Colonic mucosa (tissue), 4 donors: Measurements from ENCODE around the gene POU2F1. TPM values are rescaled to one million over a fixed set of nuclear protein-coding genes. Genes with fewer than 3 reads are reported as not detected.

Experiments used
- DNase-seq: peaks from one replicate; pipeline ENCODE4 v3.0.0-alpha.2; 2020
- H3K27ac ChIP-seq: fragments of 200-600 bp; one replicate; pipeline ENCODE4 v1.8.0; 2021
- H3K27me3 ChIP-seq: fragments of 200-600 bp; one replicate; pipeline ENCODE4 v1.8.0; 2021
- H3K36me3 ChIP-seq: fragments of 200-600 bp; one replicate; pipeline ENCODE4 v1.8.0; 2021
- H3K4me1 ChIP-seq: fragments of 200-600 bp; one replicate; pipeline ENCODE4 v1.8.0; 2021; ENCODE audit warnings: mild to moderate bottlenecking
- H3K4me3 ChIP-seq: fragments of 200-600 bp; one replicate; pipeline ENCODE4 v1.8.0; 2021
- H3K9ac ChIP-seq, 2 donors: one replicate each; pipeline ENCODE4 v1.7.0; 2013; ENCODE audit warnings: control low read depth in 2 of 2, low read depth in 2 of 2, low read length in 2 of 2
- H3K9me3 ChIP-seq: fragments of 200-600 bp; one replicate; pipeline ENCODE4 v1.8.0; 2021
- intact Hi-C: fragments of 100-400 bp; cut with DNase I; formaldehyde crosslinking; loops from one replicate; pipeline ENCODE4 v1.14.1; 2022
- total RNA-seq, 2 donors: library from RNA; stranded (reverse); fragmentation: NEBNext Ultra II Directional in 1 of 2; extraction: Animal tissue kit (Norgen Biotek cat#: 25700) in 1 of 2; gene quantifications; one replicate each; pipeline ENCODE4 v1.2.1, GENCODE V29; 2021
- TF ChIP-seq, protein P1 (sequence below): fragments of 200-600 bp; IDR thresholded peaks from one replicate; pipeline ENCODE4 v1.8.0; 2022; ENCODE audit warnings: antibody characterized with exemption, mild to moderate bottlenecking
- donor health status: healthy.
- donor health status: DM: no; HTN: no; CAD: no.
- donor health status: DM: no; HTN: no; CAD: no.

POU2F1 gene
- total RNA-seq, 2 donors from 2014 or later = 16.4 to 24.4 TPM

GRCh38 chr1:167246971-167247370 lies 26.3 kb downstream of the POU2F1 start:
- Histone ChIP-seq H3K4me1 (no peaks in the 10 kb centered on the region), H3K9me3 (no peaks in the 10 kb centered on the region), H3K27ac (no peak overlapping the region), H3K4me3 (no peak overlapping the region), H3K27me3 (no peaks in the 10 kb centered on the region), H3K9ac (no peak overlapping the region), H3K36me3 (no peaks in the 10 kb centered on the region)
- intact Hi-C loops = no loop called here
- DNase-seq = no peak
- TF ChIP-seq, protein P1, sequence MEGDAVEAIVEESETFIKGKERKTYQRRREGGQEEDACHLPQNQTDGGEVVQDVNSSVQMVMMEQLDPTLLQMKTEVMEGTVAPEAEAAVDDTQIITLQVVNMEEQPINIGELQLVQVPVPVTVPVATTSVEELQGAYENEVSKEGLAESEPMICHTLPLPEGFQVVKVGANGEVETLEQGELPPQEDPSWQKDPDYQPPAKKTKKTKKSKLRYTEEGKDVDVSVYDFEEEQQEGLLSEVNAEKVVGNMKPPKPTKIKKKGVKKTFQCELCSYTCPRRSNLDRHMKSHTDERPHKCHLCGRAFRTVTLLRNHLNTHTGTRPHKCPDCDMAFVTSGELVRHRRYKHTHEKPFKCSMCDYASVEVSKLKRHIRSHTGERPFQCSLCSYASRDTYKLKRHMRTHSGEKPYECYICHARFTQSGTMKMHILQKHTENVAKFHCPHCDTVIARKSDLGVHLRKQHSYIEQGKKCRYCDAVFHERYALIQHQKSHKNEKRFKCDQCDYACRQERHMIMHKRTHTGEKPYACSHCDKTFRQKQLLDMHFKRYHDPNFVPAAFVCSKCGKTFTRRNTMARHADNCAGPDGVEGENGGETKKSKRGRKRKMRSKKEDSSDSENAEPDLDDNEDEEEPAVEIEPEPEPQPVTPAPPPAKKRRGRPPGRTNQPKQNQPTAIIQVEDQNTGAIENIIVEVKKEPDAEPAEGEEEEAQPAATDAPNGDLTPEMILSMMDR = no peak

DNA sequence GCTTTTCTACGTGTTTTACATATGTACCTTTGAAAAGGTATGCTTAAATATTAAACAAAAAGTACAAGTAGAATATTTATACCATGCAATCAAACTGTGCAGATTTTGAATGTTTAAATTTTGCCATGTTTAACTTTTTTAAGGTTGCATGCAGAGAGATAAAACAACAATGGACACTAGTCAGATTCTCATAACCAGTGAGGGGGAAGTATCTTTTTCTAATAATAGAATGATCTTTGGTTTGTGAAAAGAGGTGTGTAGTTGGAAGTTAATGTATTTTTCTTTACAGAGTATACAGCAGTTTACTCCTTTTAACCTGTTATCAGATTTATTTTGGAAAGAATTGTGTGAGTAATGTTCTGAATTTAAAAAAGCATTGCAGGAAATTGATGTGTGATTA lies 27.1 kb downstream of the POU2F1 start:
- TF ChIP-seq, protein P1 = no peak
- H3K36me3 ChIP-seq = no peaks in the 10 kb centered on the region
- H3K9ac ChIP-seq = no peak overlapping the region
- H3K9me3 ChIP-seq = no peaks in the 10 kb centered on the region
- intact Hi-C loops = no loop called here
- no peaks in the 10 kb centered on the region for H3K27me3 ChIP-seq
- H3K27ac ChIP-seq = no peak overlapping the region
- H3K4me1 ChIP-seq = no peaks in the 10 kb centered on the region
- DNase-seq = no peak
- H3K4me3 ChIP-seq = no peak overlapping the region

- no peak overlapping the region for H3K27ac ChIP-seq
- TF ChIP-seq, protein P1 = no peak
- intact Hi-C loops = no loop called here
- no peak overlapping the region for H3K4me3 ChIP-seq
- H3K9me3 ChIP-seq = no peaks in the 10 kb centered on the region
- no peak overlapping the region for H3K9ac ChIP-seq
- DNase-seq = no peak
- no peaks in the 10 kb centered on the region for H3K36me3 ChIP-seq
- H3K27me3 ChIP-seq = no peaks in the 10 kb centered on the region
- no peaks in the 10 kb centered on the region for H3K4me1 ChIP-seq
Observed at GRCh38 chr1:167248707-167249642, 28.3 kb downstream of the POU2F1 start.

GRCh38 chr1:167249702-167250101 lies 29.0 kb downstream of the POU2F1 start:
- DNase-seq = no peak
- H3K27ac ChIP-seq = no peak overlapping the region
- no peak overlapping the region for H3K4me3 ChIP-seq
- TF ChIP-seq, protein P1 = no peak
- H3K27me3 ChIP-seq = no peaks in the 10 kb centered on the region
- H3K9me3 ChIP-seq = no peaks in the 10 kb centered on the region
- H3K36me3 ChIP-seq = no peaks in the 10 kb centered on the region
- no peaks in the 10 kb centered on the region for H3K4me1 ChIP-seq
- intact Hi-C loops = no loop called here
- H3K9ac ChIP-seq = no peak overlapping the region

- H3K4me1 ChIP-seq = no peaks in the 10 kb centered on the region
- TF ChIP-seq, protein P1 = no peak
- no peak overlapping the region for H3K4me3 ChIP-seq
- no peaks in the 10 kb centered on the region for H3K9me3 ChIP-seq
- H3K9ac ChIP-seq = no peak overlapping the region
- no peak overlapping the region for H3K27ac ChIP-seq
- DNase-seq = no peak
- H3K27me3 ChIP-seq = no peaks in the 10 kb centered on the region
- intact Hi-C loops = no loop called here
- no peaks in the 10 kb centered on the region for H3K36me3 ChIP-seq
Observed at GRCh38 chr1:167250482-167250881, 29.8 kb downstream of the POU2F1 start.
